Fibroblast of lung (primary cell): Measurements from ENCODE around the gene DOP1B. TPM values are rescaled to one million over a fixed set of nuclear protein-coding genes. Genes with fewer than 3 reads are reported as not detected.

ENCODE experiments used
- DNase-seq, 2 donors: peaks; one replicate each; pipeline versions ENCODE4 v3.0.0 to v3.0.0-alpha.2; 2010; ENCODE audit warnings: low read depth in 2 of 2
- H2AFZ ChIP-seq: 2 replicates; pipeline ENCODE4 v1.5.1; 2012; ENCODE audit warnings: low read length, control low read depth, inconsistent platforms
- H3K27ac ChIP-seq: 2 replicates; pipeline ENCODE4 v1.5.1; 2011; ENCODE audit warnings: low read length, control low read depth; ENCODE audit not compliant: insufficient read depth
- H3K27me3 ChIP-seq: 2 replicates; pipeline ENCODE4 v1.5.1; 2011; ENCODE audit warnings: mild to moderate bottlenecking, low read length; ENCODE audit not compliant: control insufficient read depth, insufficient read depth
- H3K36me3 ChIP-seq: 2 replicates; pipeline ENCODE4 v1.5.1; 2011; ENCODE audit warnings: low read length; ENCODE audit not compliant: control insufficient read depth, insufficient read depth
- H3K4me1 ChIP-seq: 2 replicates; pipeline ENCODE4 v1.5.1; 2011; ENCODE audit warnings: low read length; ENCODE audit not compliant: control insufficient read depth, insufficient read depth; ENCODE audit errors: extremely low read depth
- H3K4me2 ChIP-seq: 2 replicates; pipeline ENCODE4 v1.5.1; 2011; ENCODE audit warnings: low read length, control low read depth; ENCODE audit not compliant: insufficient read depth; ENCODE audit errors: extremely low read depth
- H3K4me3 ChIP-seq, 4 experiments: fragments of 200-600 bp in 1 of 4; sonication (generic) in 1 of 4; replicated peaks in 1 of 4; 2 replicates each; pipeline ENCODE4 v1.5.1; 2011 to 2016; ENCODE audit warnings: low read length in 4 of 4, low read depth in 3 of 4, mild to moderate bottlenecking in 3 of 4, control low read depth in 2 of 4, inconsistent platforms in 1 of 4, mixed read lengths in 1 of 4; ENCODE audit not compliant: insufficient read depth in 1 of 4; ENCODE audit errors: control extremely low read depth in 1 of 4
- H3K79me2 ChIP-seq: 2 replicates; pipeline ENCODE4 v1.5.1; 2012; ENCODE audit warnings: mild to moderate bottlenecking, low read length, inconsistent platforms; ENCODE audit not compliant: control insufficient read depth, insufficient read depth
- H3K9ac ChIP-seq: 2 replicates; pipeline ENCODE4 v1.5.1; 2011; ENCODE audit warnings: mild to moderate bottlenecking, low read length, control low read depth; ENCODE audit not compliant: insufficient read depth
- H3K9me3 ChIP-seq: 2 replicates; pipeline ENCODE4 v1.5.1; 2012; ENCODE audit warnings: low read depth, low read length; ENCODE audit not compliant: control insufficient read depth, insufficient read depth
- H4K20me1 ChIP-seq: 2 replicates; pipeline ENCODE4 v1.5.1; 2011; ENCODE audit warnings: low read length; ENCODE audit not compliant: control insufficient read depth, insufficient read depth; ENCODE audit errors: extremely low read depth
- CTCF ChIP-seq, 2 donors: IDR thresholded peaks in 1 of 2; conservative IDR thresholded peaks in 1 of 2; 1 replicate in 1 of 2; 2 replicates in 1 of 2; pipeline ENCODE4 v1.5.1; 2011 to 2012; ENCODE audit warnings: low read length in 2 of 2, control low read depth in 1 of 2, inconsistent platforms in 1 of 2, low read depth in 1 of 2, mild to moderate bottlenecking in 1 of 2
- EZH2 ChIP-seq: IDR thresholded peaks from 2 replicates; pipeline ENCODE4 v1.5.1; 2012; ENCODE audit warnings: low read length, control low read depth, mild to moderate bottlenecking; ENCODE audit errors: missing control alignments
- polyA plus RNA-seq, 2 donors: library from polyadenylated mRNA; depleted of rRNA in 1 of 2; stranded (reverse) in 1 of 2; unstranded in 1 of 2; fragments of >200 nt; gene quantifications; 2 replicates each; pipeline ENCODE4 v1.2.1, GENCODE V29; 2011 to 2012; ENCODE audit warnings: missing spikeins in 1 of 2
- total RNA-seq: library from RNA; depleted of rRNA; stranded (reverse); fragments of >200 nt; gene quantifications from 2 replicates; pipeline ENCODE4 v1.2.1, GENCODE V29; 2014

DOP1B gene
- total and polyA plus RNA-seq, 2 donors (not counting 1 experiment from before 2014, with no cell fraction given): 6.1 to 18.3 TPM

GRCh38 chr21:36171741-36172331 is 15.2 kb downstream of the DOP1B start:
- TF ChIP-seq EZH2 (no peak), CTCF (conservative IDR thresholded peaks at IDR 0.05 in 1 of 2, IDR thresholded peaks at IDR 0.05 in 1 of 2; ENCODE audit: low read depth in 1 of 2, low read length in 2 of 2) (no peak)
- H3K4me3 ChIP-seq: no peak overlapping the region
- H3K9me3 ChIP-seq: no peaks in the 10 kb centered on the region
- H3K27ac ChIP-seq: no peak overlapping the region
- peaks cover 3% of the 10 kb centered on the region for H3K4me1 ChIP-seq
- H3K9ac ChIP-seq: no peak overlapping the region
- H4K20me1 ChIP-seq: no peaks in the 10 kb centered on the region
- no peaks in the 10 kb centered on the region for H3K27me3 ChIP-seq
- H2AFZ ChIP-seq: no peak overlapping the region
- no peaks in the 10 kb centered on the region for H3K79me2 ChIP-seq
- H3K4me2 ChIP-seq: no peak overlapping the region
- no peak for DNase-seq
- no peaks in the 10 kb centered on the region for H3K36me3 ChIP-seq

DNA sequence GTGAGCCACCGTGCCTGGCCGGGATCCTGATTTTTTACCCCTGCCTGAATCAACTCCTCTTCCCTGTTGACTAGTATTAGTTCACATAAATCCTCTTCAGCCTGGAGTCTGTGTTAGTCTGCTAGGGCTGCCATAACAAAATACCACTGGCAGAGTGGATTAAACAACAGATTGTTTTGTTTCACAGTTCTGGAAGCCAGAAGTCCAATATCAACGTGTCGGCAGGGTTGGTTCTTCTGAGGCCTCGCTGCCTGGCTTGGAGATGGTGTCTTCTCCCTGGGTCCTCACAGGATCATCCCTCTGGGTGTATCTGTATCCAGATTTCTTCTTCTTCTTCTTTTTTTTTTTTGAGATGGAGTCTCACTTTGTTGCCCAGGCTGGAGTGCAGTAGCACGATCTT is 18.2 kb downstream of the DOP1B start:
- H3K4me2 ChIP-seq: no peak overlapping the region
- no peak overlapping the region for H3K27ac ChIP-seq
- H3K4me1 ChIP-seq: peaks cover 3% of the 10 kb centered on the region
- no peaks in the 10 kb centered on the region for H3K9me3 ChIP-seq
- no peaks in the 10 kb centered on the region for H3K36me3 ChIP-seq
- TF ChIP-seq CTCF (conservative IDR thresholded peaks at IDR 0.05 in 1 of 2, IDR thresholded peaks at IDR 0.05 in 1 of 2; ENCODE audit: low read depth in 1 of 2, low read length in 2 of 2) (no peak), EZH2 (no peak)
- H3K4me3 ChIP-seq: no peak overlapping the region
- no peaks in the 10 kb centered on the region for H3K79me2 ChIP-seq
- no peaks in the 10 kb centered on the region for H3K27me3 ChIP-seq
- no peak overlapping the region for H3K9ac ChIP-seq
- H4K20me1 ChIP-seq: no peaks in the 10 kb centered on the region
- H2AFZ ChIP-seq: no peak overlapping the region
- DNase-seq: no peak

- Histone ChIP-seq H3K27ac (no peak overlapping the region), H3K9me3 (no peaks in the 10 kb centered on the region), H2AFZ (no peak overlapping the region), H4K20me1 (no peaks in the 10 kb centered on the region), H3K27me3 (no peaks in the 10 kb centered on the region), H3K79me2 (no peaks in the 10 kb centered on the region), H3K4me2 (no peak overlapping the region), H3K36me3 (no peaks in the 10 kb centered on the region), H3K4me3 (no peak overlapping the region), H3K9ac (no peak overlapping the region), H3K4me1 (peaks cover 3% of the 10 kb centered on the region)
- no peak for DNase-seq
- no peak for TF ChIP-seq CTCF (conservative IDR thresholded peaks at IDR 0.05 in 1 of 2, IDR thresholded peaks at IDR 0.05 in 1 of 2; ENCODE audit: low read depth in 1 of 2, low read length in 2 of 2)
- TF ChIP-seq EZH2: no peak
Observed at GRCh38 chr21:36175771-36176565, 19.3 kb downstream of the DOP1B start.
